H1 (cell line): ENCODE results near the gene TIMM10. TPM values are rescaled to one million over a fixed set of nuclear protein-coding genes. Genes with fewer than 3 reads are reported as not detected.
"Not testable (repeated sequence)": the region's sequence is repeated elsewhere in the genome, so short reads cannot be mapped to it uniquely, and the experiment has no call there.

Experiments
- CTCF ChIA-PET: fragments of 300-600 bp; sonication (Branson Sonifier 250); formaldehyde crosslinking; loops from one replicate; lab custom pipeline; 2021; ENCODE audit not compliant: partially characterized antibody; lab: Charles Lee
- POLR2A ChIA-PET: fragments of 300-600 bp; sonication (Branson Sonifier 250); formaldehyde crosslinking; loops from one replicate; lab custom pipeline; 2021; ENCODE audit warnings: inconsistent platforms; ENCODE audit not compliant: partially characterized antibody; lab: Charles Lee
- DNase-seq, 2 experiments: peaks; one replicate each; pipeline versions ENCODE4 v3.0.0 to v3.0.0-alpha.2; 2010 to 2022; ENCODE audit warnings: low spot score in 2 of 2, low read depth in 1 of 2, mixed read lengths in 1 of 2
- FAIRE-seq: peaks from 2 replicates; lab custom pipeline; 2011; peaks lifted over from hg19 to GRCh38; lab: Jason Lieb, UNC
- H2AFZ ChIP-seq: 2 replicates; pipeline ENCODE4 v1.8.1; 2012; ENCODE audit warnings: low read length, inconsistent platforms
- H2AK5ac ChIP-seq: 2 replicates; pipeline ENCODE4 v1.6.1; 2013; ENCODE audit warnings: low read depth, low read length
- H2BK120ac ChIP-seq: replicated peaks from 2 replicates; pipeline ENCODE3; 2013; ENCODE audit warnings: low read depth, low read length, inconsistent platforms
- H2BK12ac ChIP-seq: 2 replicates; pipeline ENCODE4 v1.6.1; 2013; ENCODE audit warnings: low read depth, low read length
- H2BK15ac ChIP-seq: 2 replicates; pipeline ENCODE4 v1.6.1; 2013; ENCODE audit warnings: low read length
- H2BK20ac ChIP-seq: 2 replicates; pipeline ENCODE4 v1.6.1; 2013; ENCODE audit warnings: low read length
- H2BK5ac ChIP-seq: 2 replicates; pipeline ENCODE4 v1.6.1; 2013; ENCODE audit warnings: low read depth, low read length
- H3K14ac ChIP-seq: 2 replicates; pipeline ENCODE4 v1.6.1; 2013; ENCODE audit warnings: inconsistent platforms; ENCODE audit not compliant: insufficient read length
- H3K18ac ChIP-seq: 2 replicates; pipeline ENCODE4 v1.6.1; 2013; ENCODE audit warnings: low read length; ENCODE audit errors: extremely low read depth
- H3K23ac ChIP-seq: 2 replicates; pipeline ENCODE4 v1.6.1; 2013; ENCODE audit warnings: inconsistent platforms; ENCODE audit not compliant: insufficient read length
- H3K23me2 ChIP-seq: 2 replicates; pipeline ENCODE4 v1.6.1; 2013; ENCODE audit warnings: low read depth, low read length
- H3K27ac ChIP-seq: 2 replicates; pipeline ENCODE4 v1.6.1; 2011; ENCODE audit warnings: low read depth, low read length, inconsistent platforms
- H3K27me3 ChIP-seq, 4 experiments: replicated peaks in 1 of 4; 1 replicate in 1 of 4; 2 replicates in 3 of 4; pipeline versions ENCODE4 v1.6.1 to v1.8.1; 2011 to 2013; ENCODE audit warnings: low read length in 3 of 4, mild to moderate bottlenecking in 3 of 4, inconsistent platforms in 2 of 4, mixed read lengths in 2 of 4, moderate library complexity in 1 of 4; ENCODE audit not compliant: control insufficient read depth in 3 of 4, insufficient read depth in 3 of 4; ENCODE audit errors: extremely low read depth in 1 of 4
- H3K36me3 ChIP-seq, 4 experiments: 2 replicates each; pipeline versions ENCODE4 v1.6.1 to v1.8.1; 2011 to 2013; ENCODE audit warnings: mild to moderate bottlenecking in 4 of 4, low read length in 3 of 4, moderate library complexity in 2 of 4, control low read depth in 1 of 4, inconsistent platforms in 1 of 4; ENCODE audit not compliant: insufficient read depth in 4 of 4, control insufficient read depth in 2 of 4
- H3K4ac ChIP-seq: replicated peaks from 2 replicates; pipeline ENCODE3; 2013; ENCODE audit warnings: low read length, low read depth, mixed read lengths, inconsistent platforms; ENCODE audit not compliant: insufficient read length
- H3K4me1 ChIP-seq, 4 experiments: replicated peaks in 1 of 4; 1 replicate in 1 of 4; 2 replicates in 3 of 4; pipeline versions ENCODE4 v1.6.1 to v1.8.1; 2011 to 2013; ENCODE audit warnings: low read length in 3 of 4, inconsistent platforms in 2 of 4, mixed read lengths in 1 of 4; ENCODE audit not compliant: insufficient read depth in 4 of 4, control insufficient read depth in 3 of 4
- H3K4me2 ChIP-seq, 2 experiments: 2 replicates each; pipeline versions ENCODE4 v1.6.1 to v1.8.1; 2011 to 2013; ENCODE audit warnings: low read depth in 2 of 2, low read length in 2 of 2, control low read depth in 1 of 2, inconsistent platforms in 1 of 2, mild to moderate bottlenecking in 1 of 2; ENCODE audit not compliant: insufficient read depth in 1 of 2
- H3K4me3 ChIP-seq, 4 experiments: fragments of 200-600, 300-600 bp in 1 of 4; sonication (generic), shearing (Covaris generic), sonication (Bioruptor Twin) in 1 of 4; 2 replicates each; pipeline versions ENCODE4 v1.5.1 to v1.8.1; 2011 to 2016; ENCODE audit warnings: low read length in 4 of 4, low read depth in 3 of 4, control low read depth in 2 of 4, inconsistent platforms in 2 of 4, mild to moderate bottlenecking in 2 of 4, mixed read lengths in 1 of 4, moderate library complexity in 1 of 4; ENCODE audit not compliant: insufficient read depth in 2 of 4; ENCODE audit errors: extremely low read depth in 1 of 4
- H3K56ac ChIP-seq: replicated peaks from 2 replicates; pipeline ENCODE3; 2013; ENCODE audit warnings: low read depth, mild to moderate bottlenecking, mixed read lengths, low read length, inconsistent platforms; ENCODE audit not compliant: insufficient read length
- H3K79me1 ChIP-seq: 2 replicates; pipeline ENCODE4 v1.6.1; 2013; ENCODE audit warnings: low read depth, low read length, control low read depth
- H3K79me2 ChIP-seq, 2 experiments: 2 replicates each; pipeline versions ENCODE4 v1.6.1 to v1.8.1; 2012 to 2013; ENCODE audit warnings: low read length in 2 of 2, mild to moderate bottlenecking in 2 of 2, inconsistent platforms in 1 of 2; ENCODE audit not compliant: insufficient read depth in 2 of 2, control insufficient read depth in 1 of 2
- H3K9ac ChIP-seq, 4 experiments: replicated peaks in 1 of 4; 1 replicate in 1 of 4; 2 replicates in 3 of 4; pipeline versions ENCODE4 v1.6.1 to v1.8.1; 2011 to 2013; ENCODE audit warnings: low read depth in 3 of 4, low read length in 3 of 4, control low read depth in 2 of 4, mild to moderate bottlenecking in 2 of 4, moderate library complexity in 2 of 4, inconsistent platforms in 1 of 4; ENCODE audit errors: extremely low read depth in 1 of 4
- H3K9me3 ChIP-seq, 2 experiments: 2 replicates each; pipeline versions ENCODE4 v1.6.1 to v1.8.1; 2012 to 2013; ENCODE audit warnings: mild to moderate bottlenecking in 2 of 2, moderate library complexity in 2 of 2, control low read depth in 1 of 2, inconsistent platforms in 1 of 2, low read depth in 1 of 2, low read length in 1 of 2, mixed read lengths in 1 of 2; ENCODE audit not compliant: insufficient read depth in 2 of 2
- H4K20me1 ChIP-seq, 2 experiments: replicated peaks in 1 of 2; 2 replicates each; pipeline versions ENCODE3 to v1.8.1; 2011 to 2013; ENCODE audit warnings: inconsistent platforms in 2 of 2, low read length in 2 of 2, mild to moderate bottlenecking in 1 of 2; ENCODE audit not compliant: insufficient read depth in 2 of 2, control insufficient read depth in 1 of 2
- H4K5ac ChIP-seq: 2 replicates; pipeline ENCODE4 v1.6.1; 2013; ENCODE audit warnings: low read length, low read depth, mixed read lengths, inconsistent platforms; ENCODE audit not compliant: insufficient read length
- H4K8ac ChIP-seq: 2 replicates; pipeline ENCODE4 v1.8.0; 2013; ENCODE audit warnings: mild to moderate bottlenecking, moderate library complexity, low read length, inconsistent platforms; ENCODE audit not compliant: insufficient read depth; ENCODE audit errors: extremely low read depth
- H4K91ac ChIP-seq: replicated peaks from 2 replicates; pipeline ENCODE3; 2013; ENCODE audit warnings: low read length, mixed read lengths, inconsistent platforms; ENCODE audit not compliant: insufficient read length
- CBX8 ChIP-seq: fragments of 300-800, 300-1000 bp; sonication (generic); IDR thresholded peaks from 2 replicates; pipeline ENCODE4 v1.7.1; 2016; ENCODE audit warnings: low read depth, low read length, borderline replicate concordance
- WGBS, 2 experiments: shearing (Covaris generic) in 1 of 2; methylation state at CpG; one replicate each; pipeline versions ENCODE4 v1.1.6 to v1.1.7; 2013 to 2015; ENCODE audit warnings: low lambda C conversion rate in 2 of 2, mixed read lengths in 2 of 2, inconsistent platforms in 1 of 2, low coverage in 1 of 2, missing lambda C conversion rate in 1 of 2; ENCODE audit not compliant: insufficient replicate concordance in 2 of 2, insufficient coverage in 1 of 2, insufficient read length in 1 of 2; ENCODE audit errors: extremely low coverage in 1 of 2, missing lambda C conversion rate in 1 of 2; 5-methylcytosine and 5-hydroxymethylcytosine counted together
- polyA plus RNA-seq, 7 experiments: library from polyadenylated mRNA; depleted of rRNA in 3 of 7; stranded (reverse) in 5 of 7; unstranded in 2 of 7; fragments of >200 nt in 5 of 7; fragments of 200-250 nt in 2 of 7; gene quantifications; 1 replicate in 5 of 7; 2 replicates in 1 of 7; 4 replicates in 1 of 7; pipeline versions ENCODE4 v1.2.1 to v1.2.3, GENCODE V29; 2011 to 2013; ENCODE audit warnings: missing spikeins in 2 of 7, mixed read lengths in 2 of 7
- total RNA-seq: library from RNA; stranded (reverse); fragmentation: NEBNext Ultra II Directional; extraction: Animal tissue kit (Norgen Biotek cat#: 25700); gene quantifications from 2 replicates; pipeline ENCODE4 v1.2.1, GENCODE V29; 2021

TIMM10 gene
- total and polyA plus RNA-seq, 2 of the 8 experiments (the other 6 are each of a cell fraction or from before 2014, with no cell fraction given): 117 to 227 TPM

GRCh38 chr11:57536947-57537619, 6.5 kb upstream of the TIMM10 start, which contains the start of gene SMTNL1 (continued):
- TF ChIP-seq CBX8: no peak

DNA sequence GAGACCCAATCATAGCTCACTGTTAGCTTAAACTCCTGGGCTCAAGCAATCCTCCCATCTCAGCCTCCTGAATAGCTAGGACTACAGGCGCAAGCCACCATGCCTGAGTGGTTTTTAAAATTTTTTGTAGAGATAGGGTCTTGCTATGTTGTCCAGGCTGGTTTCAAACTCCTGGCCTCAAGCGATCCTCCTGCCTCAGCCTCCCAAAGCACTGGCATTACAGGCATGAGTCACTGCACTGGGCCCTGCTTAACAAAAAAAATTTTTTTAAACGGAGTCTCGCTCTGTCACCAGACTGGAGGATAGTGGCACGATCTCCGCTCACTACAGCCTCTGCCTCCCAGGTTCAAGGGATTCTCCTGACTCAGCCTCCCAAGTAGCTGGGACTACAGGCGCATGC, 3.9 kb upstream of the TIMM10 start:
- Histone ChIP-seq H3K79me2 (peaks cover 0 to 11% of the 10 kb centered on the region in 2 experiments; a peak in 2 of 4 replicates), H3K4me1 (peaks cover 3 to 15% (median 8%) of the 10 kb centered on the region in 4 experiments; a peak in 6 of 7 replicates), H3K23me2 (peaks cover 14% of the 10 kb centered on the region)
- H2BK12ac ChIP-seq, H3K4ac ChIP-seq, H3K56ac ChIP-seq, FAIRE-seq, H4K91ac ChIP-seq, DNase-seq, H3K9ac ChIP-seq, H3K9me3 ChIP-seq, H2BK20ac ChIP-seq, H4K8ac ChIP-seq, H4K20me1 ChIP-seq, H3K36me3 ChIP-seq, H3K4me2 ChIP-seq, H3K27ac ChIP-seq, H3K4me3 ChIP-seq, H2BK15ac ChIP-seq, H3K18ac ChIP-seq, H2BK5ac ChIP-seq, H2AK5ac ChIP-seq, H2AFZ ChIP-seq, H3K23ac ChIP-seq, H3K14ac ChIP-seq, H3K27me3 ChIP-seq, H3K79me1 ChIP-seq, H4K5ac ChIP-seq, H2BK120ac ChIP-seq: not testable (repeated sequence)
- WGBS, 2 experiments: 92% methylated on average over 7 of the region's 7 CpGs; no CpG with 5 or more reads in 1 of the 2 experiments
- CTCF ChIA-PET: interaction anchor here (0.9 to 25.4 kb wide), 9 partner anchors 8 to 106 kb away, joined by 3 to 1146 read pairs (median 4); no protein-coding TSS in a partner anchor
- POLR2A ChIA-PET: interaction anchor here (0.7 to 3.4 kb wide), 11 partner anchors 9 to 117 kb away, joined by 3 to 13 read pairs (median 3); partner anchors contain the start of gene UBE2L6
